GM21390 (cell line): ENCODE data around the gene TMSB4X.
"Not testable (repeated sequence)": the region's sequence is repeated elsewhere in the genome, so short reads cannot be mapped to it uniquely, and the experiment has no call there.

ENCODE experiments used
- ATAC-seq: cut with Tn5 transposase; IDR thresholded peaks from one replicate; pipeline ENCODE4 v1.9.1; 2021; ENCODE audit not compliant: unreplicated experiment

Gene TMSB4X

GRCh38 chrX:12974796-12975669 is at the start of gene TMSB4X:
Gene TMSB4X, plus strand, starts transcription at chrX:12975110.
- peak; percentile 36 for ATAC-seq

DNA sequence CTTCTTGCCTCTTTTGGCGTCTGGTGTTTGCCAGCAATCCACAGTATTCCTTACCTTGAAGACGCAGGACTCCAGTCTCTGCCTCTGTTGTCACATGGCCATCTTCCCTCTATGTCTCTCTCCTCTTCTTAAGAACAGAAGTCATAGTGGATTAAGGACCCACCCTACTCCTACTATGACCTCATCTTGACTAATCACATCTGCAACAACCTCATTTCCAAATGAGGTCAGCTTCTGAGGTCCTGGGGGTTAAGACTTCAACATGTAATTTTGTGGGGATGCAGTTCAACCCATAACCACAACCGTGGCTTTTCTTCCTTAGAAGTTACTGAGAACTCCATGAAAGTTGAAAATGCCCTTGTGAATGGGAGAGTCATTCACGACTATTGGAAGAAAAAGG is 45.2 kb upstream of the TMSB4X start:
- ATAC-seq = no peak

DNA sequence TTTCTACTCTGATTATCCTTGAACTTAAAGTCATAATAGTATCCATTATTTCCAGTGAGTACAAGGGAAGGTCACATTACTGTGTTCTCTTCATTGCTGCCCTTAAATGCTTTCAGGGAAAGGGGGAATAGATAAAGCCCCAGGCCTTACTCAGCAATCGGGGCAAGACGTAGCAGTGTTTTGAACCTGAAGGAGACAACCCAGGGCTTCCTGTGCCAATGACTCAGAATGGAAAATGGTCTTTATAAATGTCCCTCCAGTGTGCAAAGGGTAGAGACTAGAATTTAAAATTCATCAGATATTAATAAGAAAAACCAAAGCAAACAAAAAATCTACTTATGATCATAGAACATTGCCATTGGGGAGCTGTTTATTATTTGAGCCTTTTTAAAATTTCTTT is 44.8 kb upstream of the TMSB4X start:
- ATAC-seq = no peak

- ATAC-seq = no peak
These were observed 42.7 kb upstream of the TMSB4X start for GRCh38 chrX:12932244-12932643.

- ATAC-seq = no peak
These were observed 40.1 kb upstream of the TMSB4X start for GRCh38 chrX:12934850-12935249.

- ATAC-seq = no peak
These were observed 38.0 kb upstream of the TMSB4X start for GRCh38 chrX:12936947-12937346.

- ATAC-seq = not testable (repeated sequence)
These were observed 34.4 kb upstream of the TMSB4X start for GRCh38 chrX:12940471-12940870.

DNA sequence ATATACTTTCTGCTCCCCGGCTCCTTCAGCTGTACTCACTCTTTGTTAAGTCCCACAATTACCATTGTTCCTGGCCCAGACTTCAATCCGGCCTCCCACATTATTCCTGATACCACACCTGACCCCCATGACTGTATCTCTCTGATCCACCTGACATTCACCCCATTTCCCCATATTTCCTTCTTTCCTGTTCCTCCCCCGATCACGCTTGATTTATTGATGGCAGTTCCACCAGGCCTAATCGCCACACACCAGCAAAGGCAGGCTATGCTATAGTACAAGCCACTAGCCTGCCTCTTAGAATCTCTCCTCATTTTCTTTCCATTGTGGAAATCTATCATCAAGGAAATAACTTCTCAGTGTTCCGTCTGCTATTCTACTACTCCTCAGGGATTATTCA is 31.3 kb upstream of the TMSB4X start:
- ATAC-seq = not testable (repeated sequence)

GRCh38 chrX:12944452-12944851 is 30.5 kb upstream of the TMSB4X start:
- ATAC-seq = not testable (repeated sequence)

DNA sequence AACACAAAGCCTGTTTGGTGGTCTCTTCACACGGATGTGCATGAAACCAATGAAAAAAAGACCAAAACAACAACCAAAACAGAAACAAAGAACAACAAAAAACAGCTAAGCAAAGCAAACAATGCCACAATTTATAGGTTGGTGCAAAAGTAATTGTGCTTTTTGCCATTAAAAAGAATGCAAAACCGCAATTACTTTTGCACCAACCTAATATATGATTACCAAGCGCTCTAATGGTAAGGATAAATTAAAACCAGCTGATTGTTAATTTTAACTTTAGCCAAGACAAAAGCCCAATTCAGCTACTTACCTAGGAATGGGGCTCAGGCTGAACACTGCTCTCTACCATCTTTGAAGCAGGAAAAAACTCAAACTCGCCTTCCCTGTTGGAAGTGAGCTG is 29.4 kb upstream of the TMSB4X start:
- no peak for ATAC-seq

DNA sequence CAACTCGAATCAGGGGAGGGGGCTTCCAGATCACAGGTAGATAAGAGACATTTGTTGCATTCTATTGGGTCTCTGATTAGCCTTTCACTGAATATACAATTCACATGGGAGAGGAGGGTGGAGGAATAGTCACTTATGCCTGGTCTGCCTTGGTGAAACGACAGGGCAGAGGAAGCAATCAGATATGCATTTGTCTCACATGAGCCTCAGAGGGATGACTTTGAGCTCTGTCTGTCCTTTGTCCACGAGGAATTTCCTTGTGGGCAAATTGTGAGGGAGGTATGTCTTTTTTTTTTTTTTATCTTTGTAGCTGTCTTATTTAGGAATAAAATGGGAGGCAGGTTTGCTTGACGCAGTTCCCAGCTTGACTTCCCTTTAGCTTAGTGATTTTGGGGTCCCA is 28.5 kb upstream of the TMSB4X start:
- no peak for ATAC-seq

DNA sequence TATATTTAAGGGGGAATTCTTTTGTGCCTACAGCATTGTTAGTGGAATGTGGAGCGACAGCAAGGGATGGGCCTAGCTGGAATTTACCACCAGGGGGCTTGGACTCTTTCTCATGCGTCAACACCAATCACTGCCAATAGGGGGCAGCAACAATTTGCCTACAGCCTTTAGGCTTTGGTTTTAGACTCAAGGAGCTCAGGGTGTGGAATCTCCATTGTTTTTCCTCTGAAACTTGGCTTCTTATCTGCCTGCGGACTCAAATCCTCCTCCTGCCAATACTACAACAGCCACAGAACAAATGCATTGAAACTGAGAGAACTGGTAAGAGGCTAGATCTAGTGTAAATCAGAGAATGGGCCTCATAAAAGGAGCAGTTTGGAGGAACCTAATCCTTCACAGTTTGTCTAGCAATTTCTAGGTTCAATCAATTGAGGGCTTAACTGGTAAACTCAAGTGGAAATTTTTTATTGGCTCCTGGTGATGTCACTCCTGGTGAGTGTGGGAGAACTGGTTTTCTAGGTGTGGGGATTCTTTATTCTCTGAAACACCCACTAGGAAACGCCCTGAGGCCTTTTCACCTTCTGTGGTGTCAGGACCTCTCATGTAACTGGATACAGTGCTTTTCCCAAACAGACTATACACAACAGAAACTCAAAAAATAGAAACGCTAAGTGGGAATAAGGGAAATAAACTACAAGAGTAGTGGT is 27.9 kb upstream of the TMSB4X start:
- no peak for ATAC-seq

GRCh38 chrX:12947545-12948235 is 27.2 kb upstream of the TMSB4X start:
- ATAC-seq = no peak

DNA sequence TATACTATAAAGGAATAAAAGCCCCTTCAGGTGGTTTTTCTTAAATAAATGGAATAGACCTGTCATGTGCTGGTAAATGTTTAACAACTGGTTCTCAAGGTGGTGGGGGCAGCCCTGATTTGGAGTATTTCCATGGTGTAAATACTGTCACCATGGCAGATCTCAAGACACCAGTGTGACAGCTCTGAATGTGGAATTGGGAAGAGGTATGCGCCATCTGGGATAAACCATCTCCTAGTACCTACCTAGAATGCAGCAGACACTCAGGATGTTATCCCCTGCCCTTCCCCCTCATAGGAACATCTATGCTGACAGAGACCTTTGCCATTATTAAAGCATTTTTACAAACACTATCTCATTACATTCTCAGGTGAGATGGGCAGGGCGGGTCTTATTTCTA is 26.4 kb upstream of the TMSB4X start:
- no peak for ATAC-seq

- ATAC-seq = no peak
These were observed 25.5 kb upstream of the TMSB4X start for GRCh38 chrX:12949205-12949926.

DNA sequence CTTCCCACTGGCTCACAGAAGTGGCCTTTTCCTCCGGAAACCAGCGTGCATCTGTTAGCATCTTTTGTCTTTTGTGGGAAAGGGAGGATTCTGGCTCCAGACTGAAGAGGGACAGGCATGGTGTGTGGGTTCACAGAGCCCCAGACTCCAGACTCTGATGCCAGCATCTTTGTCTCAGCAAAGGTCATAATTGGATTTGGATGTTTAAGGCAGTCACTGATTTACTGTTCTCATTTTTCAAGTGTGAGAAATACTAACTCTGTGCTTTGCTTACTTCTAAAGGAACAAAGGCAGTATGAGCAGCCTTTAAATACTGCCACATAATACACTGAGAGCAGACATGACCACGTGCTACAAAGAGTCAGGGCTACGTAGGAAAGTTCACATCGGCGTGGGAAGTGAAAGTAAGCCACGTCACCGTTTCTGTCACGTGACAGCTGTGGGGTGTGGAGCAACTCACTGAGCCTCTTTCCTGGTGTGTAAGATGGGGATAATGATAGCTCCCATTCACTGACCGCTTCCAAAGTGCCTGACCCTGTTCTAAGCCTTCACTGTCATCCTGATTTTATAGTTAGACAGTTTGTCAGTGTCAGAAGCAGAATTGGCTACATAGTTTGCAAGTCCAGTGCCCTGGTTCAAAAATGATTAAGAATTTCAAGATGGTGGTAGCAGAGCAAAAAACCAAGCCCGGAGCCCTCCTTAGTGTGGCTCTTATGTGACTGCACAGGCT is 24.8 kb upstream of the TMSB4X start:
- peak; percentile 50 for ATAC-seq

DNA sequence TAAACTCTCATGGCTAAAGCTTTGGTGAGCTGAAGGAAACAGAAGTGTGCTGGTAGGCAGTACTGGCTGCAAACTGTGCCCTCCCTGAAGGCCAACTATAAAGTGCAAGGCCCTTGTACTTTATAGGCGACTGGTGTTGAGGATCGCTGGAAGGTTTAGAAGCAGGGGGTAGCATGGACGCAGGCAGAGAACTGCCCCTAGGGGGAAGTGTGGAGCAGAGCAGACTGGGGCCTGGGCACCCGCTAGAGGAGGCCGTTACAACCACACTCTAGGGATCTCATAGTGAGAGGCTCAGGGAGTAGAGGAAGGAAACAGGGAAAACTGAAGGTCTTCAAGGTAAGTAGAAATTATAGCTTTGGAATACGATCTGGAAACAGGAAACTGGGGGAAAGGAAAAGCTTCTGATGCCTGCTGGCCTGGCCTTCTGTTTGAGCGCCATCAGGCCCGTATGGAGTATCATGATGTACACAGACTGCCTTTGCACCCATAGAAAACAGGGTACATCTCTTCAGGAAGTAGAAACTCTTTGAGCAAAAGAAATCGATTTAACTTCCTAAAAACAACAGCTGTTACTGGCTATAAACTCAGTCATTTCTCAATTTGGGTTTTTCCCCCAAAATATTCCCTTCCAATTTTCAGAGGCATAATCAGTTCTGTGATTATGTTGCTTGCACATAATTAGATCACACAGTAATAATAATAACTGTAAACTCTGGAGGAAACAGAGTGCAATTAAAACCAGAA is 23.9 kb upstream of the TMSB4X start:
- ATAC-seq = peak; percentile 63

- no peak for ATAC-seq
These were observed 23.3 kb upstream of the TMSB4X start for GRCh38 chrX:12951595-12951975.

DNA sequence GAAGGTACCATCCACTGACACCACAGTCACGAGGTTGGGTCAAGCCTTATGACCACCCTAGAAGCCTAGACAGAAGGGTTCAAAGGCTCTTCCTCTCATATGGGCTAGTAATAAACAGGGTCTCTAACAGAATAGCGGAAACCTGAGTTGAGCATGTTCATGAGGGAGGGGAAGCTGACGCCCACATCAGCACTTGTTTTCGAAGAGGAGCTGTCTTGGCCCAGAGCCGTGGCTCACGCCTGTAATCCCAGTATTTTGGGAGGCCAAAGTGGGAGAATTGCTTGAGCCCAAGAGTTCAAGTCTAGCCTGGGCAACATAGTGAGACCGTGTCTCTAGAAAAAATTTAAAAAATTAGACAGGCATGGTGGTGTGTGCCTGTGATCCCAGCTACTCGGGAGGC is 21.5 kb upstream of the TMSB4X start:
- ATAC-seq = no peak

DNA sequence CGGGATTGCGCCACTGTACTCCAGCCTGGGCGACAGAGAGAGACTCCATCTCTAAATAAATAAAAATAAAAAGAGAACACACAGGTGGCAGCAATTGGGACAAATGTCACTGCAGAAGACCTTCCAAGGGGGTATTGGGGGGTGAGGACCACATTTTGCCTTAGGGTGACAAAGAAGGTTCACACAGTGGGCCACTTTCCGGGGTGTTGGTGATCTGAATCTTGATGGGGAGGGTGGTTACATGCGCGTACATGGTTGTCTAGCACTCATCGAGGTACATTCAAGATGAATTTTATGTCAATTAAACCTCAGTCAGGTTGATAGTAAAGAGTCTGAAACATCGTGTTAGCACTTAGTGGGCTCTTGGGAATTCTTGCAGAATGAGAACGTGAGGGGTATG is 20.5 kb upstream of the TMSB4X start:
- ATAC-seq = no peak
